NCI-H1436 treated with DMSO at 0.1 percent for 48 hours (cell line): ENCODE measurements around the gene TEX50.
"Not testable (repeated sequence)": the region's sequence is repeated elsewhere in the genome, so short reads cannot be mapped to it uniquely, and the experiment has no call there.

Experiments used
- DNase-seq: peaks from one replicate; lab custom pipeline; 2025; lab: John Stamatoyannopoulos, UW

Gene TEX50

GRCh38 chr1:173635116-173635515 lies at the start of gene TEX50:
TEX50 (plus strand) TSS chr1:173635338; CDS start chr1:173635522, 184 bp downstream.
- no peak for DNase-seq

- no peak for DNase-seq
Observed at GRCh38 chr1:173590557-173590956, 44.6 kb upstream of the TEX50 start.

GRCh38 chr1:173591138-173591537 lies 44.0 kb upstream of the TEX50 start:
- not testable (repeated sequence) for DNase-seq

GRCh38 chr1:173596097-173596825 lies 38.9 kb upstream of the TEX50 start:
- no peak for DNase-seq

GRCh38 chr1:173601588-173601987 lies 33.5 kb upstream of the TEX50 start:
- DNase-seq: no peak

- no peak for DNase-seq
Observed at GRCh38 chr1:173603056-173603591, 32.0 kb upstream of the TEX50 start, which contains the start of gene SLC9C2. SLC9C2 (minus strand) TSS chr1:173603072; CDS start chr1:173601776, 1,296 bp downstream.

GRCh38 chr1:173608503-173609216 lies 26.5 kb upstream of the TEX50 start:
- no peak for DNase-seq

GRCh38 chr1:173613086-173613485 lies 22.1 kb upstream of the TEX50 start:
- not testable (repeated sequence) for DNase-seq

GRCh38 chr1:173616859-173617258 lies 18.3 kb upstream of the TEX50 start:
- no peak for DNase-seq

GRCh38 chr1:173627269-173627668 lies 7.9 kb upstream of the TEX50 start:
- DNase-seq: no peak

GRCh38 chr1:173628888-173629287 lies 6.2 kb upstream of the TEX50 start:
- no peak for DNase-seq

- DNase-seq: not testable (repeated sequence)
Observed at GRCh38 chr1:173637236-173638042, 2.3 kb downstream of the TEX50 start.

- DNase-seq: no peak
Observed at GRCh38 chr1:173638043-173639021, 3.2 kb downstream of the TEX50 start.

GRCh38 chr1:173639102-173639501 lies 4.0 kb downstream of the TEX50 start:
- DNase-seq: no peak

GRCh38 chr1:173642450-173643139 lies 7.5 kb downstream of the TEX50 start:
- not testable (repeated sequence) for DNase-seq

GRCh38 chr1:173646656-173647055 lies 11.5 kb downstream of the TEX50 start:
- no peak for DNase-seq

- no peak for DNase-seq
Observed at GRCh38 chr1:173648880-173649605, 13.9 kb downstream of the TEX50 start.

GRCh38 chr1:173660306-173660705 lies 25.2 kb downstream of the TEX50 start:
- no peak for DNase-seq

- DNase-seq: no peak
Observed at GRCh38 chr1:173661271-173661670, 26.1 kb downstream of the TEX50 start.

- no peak for DNase-seq
Observed at GRCh38 chr1:173661763-173662162, 26.6 kb downstream of the TEX50 start.
